ENCODE data around the gene TMEM61.

DNA sequence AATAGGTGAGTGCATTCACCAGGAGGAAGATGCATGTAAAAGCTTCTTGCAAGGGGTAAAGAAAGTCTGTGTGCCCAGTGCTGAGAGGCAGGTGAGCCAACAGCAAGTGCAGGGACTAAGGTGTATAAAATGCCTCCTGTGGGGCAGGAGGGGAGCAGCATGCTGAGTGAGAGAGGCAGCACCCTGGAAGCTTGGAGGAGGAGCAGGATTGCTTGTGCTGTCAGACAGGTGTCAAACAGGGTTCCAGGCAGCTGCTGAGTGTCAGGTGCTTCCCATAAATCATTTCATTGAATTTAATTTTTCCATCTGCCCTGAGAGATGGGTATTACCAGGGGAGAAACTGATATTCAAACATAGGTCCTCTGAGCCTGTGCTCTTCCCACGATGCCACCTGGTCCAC lies 32.2 kb downstream of the TMEM61 start:
- TF ChIP-seq, protein P1, sequence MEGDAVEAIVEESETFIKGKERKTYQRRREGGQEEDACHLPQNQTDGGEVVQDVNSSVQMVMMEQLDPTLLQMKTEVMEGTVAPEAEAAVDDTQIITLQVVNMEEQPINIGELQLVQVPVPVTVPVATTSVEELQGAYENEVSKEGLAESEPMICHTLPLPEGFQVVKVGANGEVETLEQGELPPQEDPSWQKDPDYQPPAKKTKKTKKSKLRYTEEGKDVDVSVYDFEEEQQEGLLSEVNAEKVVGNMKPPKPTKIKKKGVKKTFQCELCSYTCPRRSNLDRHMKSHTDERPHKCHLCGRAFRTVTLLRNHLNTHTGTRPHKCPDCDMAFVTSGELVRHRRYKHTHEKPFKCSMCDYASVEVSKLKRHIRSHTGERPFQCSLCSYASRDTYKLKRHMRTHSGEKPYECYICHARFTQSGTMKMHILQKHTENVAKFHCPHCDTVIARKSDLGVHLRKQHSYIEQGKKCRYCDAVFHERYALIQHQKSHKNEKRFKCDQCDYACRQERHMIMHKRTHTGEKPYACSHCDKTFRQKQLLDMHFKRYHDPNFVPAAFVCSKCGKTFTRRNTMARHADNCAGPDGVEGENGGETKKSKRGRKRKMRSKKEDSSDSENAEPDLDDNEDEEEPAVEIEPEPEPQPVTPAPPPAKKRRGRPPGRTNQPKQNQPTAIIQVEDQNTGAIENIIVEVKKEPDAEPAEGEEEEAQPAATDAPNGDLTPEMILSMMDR (IDR thresholded peaks at IDR 0.05; ENCODE audit: insufficient read depth, low read length, poor library complexity, severe bottlenecking): no peak
- no peak for TF ChIP-seq EZH2phosphoT487 (conservative IDR thresholded peaks at IDR 0.05; ENCODE audit: low read length)

Data from SU-DHL-6 (cell line).